ENCODE data around the gene COMMD2. TPM values are rescaled to one million over a fixed set of nuclear protein-coding genes. Genes with fewer than 3 reads are reported as not detected.

Gene COMMD2
- total RNA-seq, result 10 to 100 TPM; 20.1 to 23.3 TPM

DNA sequence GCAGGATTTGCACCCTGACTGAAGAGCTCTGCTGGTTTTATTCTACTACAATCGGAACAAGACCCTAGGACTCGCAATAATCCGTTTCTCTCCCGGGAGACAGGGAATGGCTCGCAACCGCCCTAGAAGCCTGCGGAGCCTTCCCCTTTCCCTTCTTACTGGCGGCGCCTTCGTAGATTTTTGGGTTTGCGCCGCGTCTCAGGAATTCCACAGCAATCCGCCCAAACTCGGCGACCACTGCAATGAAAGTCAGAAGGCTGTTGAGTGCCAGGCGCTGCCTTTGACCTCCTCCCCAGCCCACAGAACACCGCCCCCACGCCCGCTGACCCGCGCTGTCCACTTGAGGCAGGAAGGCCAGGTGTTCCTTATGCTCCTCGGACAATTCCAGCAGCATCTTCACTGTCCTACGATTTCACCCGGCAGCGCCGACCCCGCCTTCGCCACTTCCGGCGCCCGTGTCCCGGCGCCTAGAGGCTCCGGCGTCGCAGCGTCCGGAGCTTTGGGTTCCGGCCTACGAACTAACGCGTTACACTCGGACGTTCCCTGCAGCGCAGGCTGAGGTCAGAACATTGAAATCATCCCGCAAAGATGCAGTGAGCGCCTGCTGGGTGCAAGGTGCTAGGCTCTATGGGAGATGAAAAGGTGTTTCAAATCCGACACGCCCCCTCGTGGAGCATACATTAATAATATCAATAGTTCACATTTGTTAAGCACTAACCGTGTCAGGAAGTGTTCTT lies at the start of gene COMMD2:
TSS of gene COMMD2 (minus strand) at position 439 of the 737 bp plus-strand sequence. CDS start at position 394, 45 bp downstream.
- Mint-ChIP-seq H3K9me3 (no peaks in the 10 kb centered on the region), H3K4me3 (peak within 1 kb of the TSS; percentile 96)

DNA sequence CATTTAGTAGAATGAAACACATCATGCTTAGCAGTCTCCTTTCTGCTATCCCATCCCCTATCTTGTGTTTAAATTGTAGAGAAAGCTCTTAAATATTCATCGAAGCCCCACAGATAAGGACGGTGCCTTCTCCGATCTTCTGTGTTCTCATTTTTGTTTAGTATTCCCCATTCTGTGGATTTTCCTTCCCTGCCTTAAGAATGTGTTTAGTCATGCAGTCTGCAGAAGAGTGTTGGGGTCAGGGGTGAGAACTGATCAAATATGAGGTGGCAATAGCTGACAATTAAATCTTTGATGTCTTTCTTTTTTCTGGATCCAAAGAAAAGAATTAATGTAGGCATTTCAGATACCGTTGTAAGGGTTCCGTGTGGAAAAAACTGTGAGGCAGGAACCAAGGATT lies 49.4 kb upstream of the COMMD2 start:
- H3K4me1 Mint-ChIP-seq, result no peaks in the 10 kb centered on the region
- H3K27me3 Mint-ChIP-seq, result peaks cover 8% of the 10 kb centered on the region
- H3K4me3 Mint-ChIP-seq, result no peak overlapping the region
- no peak for ATAC-seq (replicated peaks)
- no peaks in the 10 kb centered on the region for H3K9me3 Mint-ChIP-seq
- H3K27ac Mint-ChIP-seq, result no peak overlapping the region
- no peaks in the 10 kb centered on the region for H3K36me3 Mint-ChIP-seq (ENCODE audit: low read depth)

More for the DNA sequence above, at the start of gene COMMD2:
- ATAC-seq (replicated peaks), result peak; percentile 99
- Mint-ChIP-seq H3K27me3 (no peaks in the 10 kb centered on the region), H3K27ac (peak within 1 kb of the TSS; percentile 95), H3K36me3 (ENCODE audit: low read depth) (peaks cover 38% of the 10 kb centered on the region), H3K4me1 (peaks cover 11% of the 10 kb centered on the region)

DNA sequence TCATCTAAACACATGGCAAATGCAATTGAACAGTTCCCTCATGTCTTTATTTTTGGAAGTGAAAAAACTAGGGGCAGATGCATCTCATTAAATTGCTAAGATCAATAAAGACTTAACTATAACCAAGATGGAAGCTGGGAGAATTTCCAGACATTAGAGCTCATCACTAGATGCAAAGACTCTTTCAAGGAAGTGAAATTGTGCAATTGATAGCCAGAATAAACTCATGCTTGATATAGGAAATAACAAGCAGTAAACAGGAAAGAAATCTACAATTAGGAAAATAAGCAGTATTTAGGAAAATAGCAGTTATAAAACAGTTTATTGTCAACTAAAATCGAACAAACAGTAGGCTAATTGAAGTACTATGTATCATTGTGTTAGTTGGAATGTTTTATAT lies 48.9 kb upstream of the COMMD2 start:
- H3K27ac Mint-ChIP-seq, result no peak overlapping the region

DNA sequence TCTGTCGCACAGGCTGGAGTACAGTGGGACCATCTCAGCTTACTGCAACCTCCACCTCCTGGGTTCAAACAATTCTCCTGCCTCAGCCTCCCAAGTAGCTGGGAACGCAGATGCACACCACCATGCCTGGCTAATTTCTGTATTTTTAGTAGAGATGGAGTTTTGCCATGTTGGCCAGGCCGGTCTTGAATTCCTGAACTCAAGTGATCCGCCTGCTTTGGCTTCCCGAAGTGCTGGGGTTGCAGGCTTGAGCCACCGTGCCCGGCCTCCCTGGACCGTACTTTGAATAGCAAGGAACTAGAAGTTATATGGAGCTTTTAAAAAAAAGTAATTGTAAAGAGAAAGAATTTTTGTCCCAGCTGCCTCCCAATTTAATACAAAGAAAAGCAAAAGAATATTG lies 48.4 kb upstream of the COMMD2 start:
- Mint-ChIP-seq H3K36me3 (ENCODE audit: low read depth) (no peaks in the 10 kb centered on the region), H3K27ac (no peak overlapping the region), H3K9me3 (no peaks in the 10 kb centered on the region), H3K4me1 (no peaks in the 10 kb centered on the region), H3K27me3 (peaks cover 4% of the 10 kb centered on the region), H3K4me3 (no peak overlapping the region)
- no peak for ATAC-seq (replicated peaks)

More for the DNA sequence above, 48.9 kb upstream of the COMMD2 start:
- no peaks in the 10 kb centered on the region for H3K36me3 Mint-ChIP-seq (ENCODE audit: low read depth)
- H3K27me3 Mint-ChIP-seq, result peaks cover 4% of the 10 kb centered on the region
- H3K4me3 Mint-ChIP-seq, result no peak overlapping the region
- no peak for ATAC-seq (replicated peaks)
- H3K4me1 Mint-ChIP-seq, result no peaks in the 10 kb centered on the region
- no peaks in the 10 kb centered on the region for H3K9me3 Mint-ChIP-seq

- peaks cover 13% of the 10 kb centered on the region for H3K27me3 Mint-ChIP-seq
- no peak overlapping the region for H3K27ac Mint-ChIP-seq
- H3K9me3 Mint-ChIP-seq, result no peaks in the 10 kb centered on the region
- H3K4me1 Mint-ChIP-seq, result no peaks in the 10 kb centered on the region
- ATAC-seq (replicated peaks), result no peak
- H3K36me3 Mint-ChIP-seq (ENCODE audit: low read depth), result no peaks in the 10 kb centered on the region
- H3K4me3 Mint-ChIP-seq, result no peak overlapping the region
Observed at GRCh38 chr3:149796026-149796425, 43.7 kb upstream of the COMMD2 start.

GRCh38 chr3:149792452-149793270 lies 40.4 kb upstream of the COMMD2 start, which contains the start of gene ANKUB1:
TSS of gene ANKUB1 (minus strand) at chr3:149792554. CDS start at chr3:149792366, 188 bp downstream.
- Mint-ChIP-seq H3K27me3 (peaks cover 23% of the 10 kb centered on the region), H3K36me3 (ENCODE audit: low read depth) (no peaks in the 10 kb centered on the region), H3K4me3 (no peak within 1 kb of the TSS), H3K9me3 (no peaks in the 10 kb centered on the region), H3K4me1 (no peaks in the 10 kb centered on the region), H3K27ac (no peak within 1 kb of the TSS)
- no peak for ATAC-seq (replicated peaks)

DNA sequence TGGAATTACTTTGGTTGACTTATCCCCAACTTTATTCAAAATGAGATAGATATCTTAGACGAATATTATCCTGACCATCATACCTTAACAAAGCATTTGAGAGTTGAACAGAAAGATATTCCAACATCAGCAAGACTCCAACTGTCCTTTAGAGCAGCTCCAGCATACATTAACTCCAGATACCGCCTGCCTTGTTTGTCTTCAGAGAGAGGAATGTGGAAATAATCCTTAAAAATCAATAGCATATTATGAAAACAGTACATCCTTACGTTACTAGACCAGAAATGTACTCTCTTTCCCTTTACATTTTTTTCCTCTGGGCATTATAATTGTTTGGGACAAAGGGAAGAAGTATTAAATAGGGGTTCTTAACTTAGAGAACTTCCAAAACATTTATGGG lies 38.4 kb upstream of the COMMD2 start:
- Mint-ChIP-seq H3K4me1 (no peaks in the 10 kb centered on the region), H3K27me3 (peaks cover 31% of the 10 kb centered on the region), H3K36me3 (ENCODE audit: low read depth) (no peaks in the 10 kb centered on the region), H3K27ac (no peak overlapping the region), H3K4me3 (no peak overlapping the region), H3K9me3 (no peaks in the 10 kb centered on the region)
- ATAC-seq (replicated peaks), result no peak

GRCh38 chr3:149790268-149790667 lies 38.0 kb upstream of the COMMD2 start:
- H3K27me3 Mint-ChIP-seq, result peaks cover 31% of the 10 kb centered on the region
- ATAC-seq (replicated peaks), result no peak
- no peak overlapping the region for H3K27ac Mint-ChIP-seq
- no peaks in the 10 kb centered on the region for H3K4me1 Mint-ChIP-seq
- H3K36me3 Mint-ChIP-seq (ENCODE audit: low read depth), result no peaks in the 10 kb centered on the region
- H3K9me3 Mint-ChIP-seq, result no peaks in the 10 kb centered on the region
- H3K4me3 Mint-ChIP-seq, result no peak overlapping the region

DNA sequence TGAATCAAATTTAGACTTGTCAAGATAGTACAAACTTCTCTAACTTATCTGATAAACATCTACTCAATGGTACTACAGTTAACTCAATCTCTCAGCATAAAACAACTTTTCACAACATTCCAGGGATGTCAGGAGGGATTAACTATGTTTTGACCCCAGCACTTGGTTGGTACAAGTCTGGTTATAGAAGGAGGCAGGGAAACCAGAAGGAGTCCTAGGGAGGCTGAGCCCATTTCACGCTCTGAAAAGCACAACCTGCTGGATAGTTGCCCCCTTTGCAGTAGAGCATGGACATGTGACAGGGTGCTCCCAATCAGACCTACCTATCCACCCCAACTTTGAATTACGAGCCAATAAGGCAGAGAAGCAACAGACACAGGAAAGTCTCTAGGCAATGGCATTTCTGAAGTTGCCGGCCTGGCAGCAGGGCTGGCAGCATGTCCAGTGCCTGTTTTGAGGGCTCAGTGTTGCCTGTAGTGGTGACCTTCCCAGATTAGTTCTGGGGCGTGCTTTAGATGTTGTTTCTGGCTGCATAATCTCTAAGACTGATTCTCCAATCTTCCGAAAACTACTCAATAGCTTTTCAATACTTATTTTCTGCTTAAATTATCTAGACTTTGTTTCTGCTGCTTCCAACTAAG lies 31.9 kb upstream of the COMMD2 start:
- Mint-ChIP-seq H3K4me3 (no peak overlapping the region), H3K27ac (no peak overlapping the region), H3K36me3 (ENCODE audit: low read depth) (no peaks in the 10 kb centered on the region), H3K27me3 (peaks cover 19% of the 10 kb centered on the region), H3K4me1 (no peaks in the 10 kb centered on the region), H3K9me3 (no peaks in the 10 kb centered on the region)
- ATAC-seq (replicated peaks), result no peak

- H3K9me3 Mint-ChIP-seq, result no peaks in the 10 kb centered on the region
- H3K27me3 Mint-ChIP-seq, result peaks cover 19% of the 10 kb centered on the region
- no peak overlapping the region for H3K4me3 Mint-ChIP-seq
- no peaks in the 10 kb centered on the region for H3K4me1 Mint-ChIP-seq
- H3K27ac Mint-ChIP-seq, result no peak overlapping the region
- H3K36me3 Mint-ChIP-seq (ENCODE audit: low read depth), result no peaks in the 10 kb centered on the region
- no peak for ATAC-seq (replicated peaks)
Observed at GRCh38 chr3:149783576-149783975, 31.3 kb upstream of the COMMD2 start.

DNA sequence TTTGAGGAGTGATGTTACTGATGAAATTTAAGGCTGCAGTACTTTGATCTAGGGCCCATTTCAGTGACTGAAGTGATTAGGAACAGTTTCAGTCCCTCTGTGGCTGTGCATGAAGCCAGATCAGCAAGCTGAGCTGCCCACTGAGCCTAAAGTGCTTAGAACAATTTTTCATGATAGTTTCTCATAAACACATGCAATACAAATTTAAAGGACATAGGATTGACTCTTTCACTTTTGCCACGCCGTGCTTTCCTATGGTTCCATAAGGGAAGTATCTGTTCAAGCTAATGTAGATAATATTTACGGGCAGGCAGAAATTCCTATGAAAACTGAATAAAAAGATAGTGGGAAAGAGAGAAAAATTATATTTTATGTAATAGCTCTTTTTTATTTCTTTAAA lies 29.5 kb upstream of the COMMD2 start:
- Mint-ChIP-seq H3K4me3 (no peak overlapping the region), H3K27me3 (peaks cover 10% of the 10 kb centered on the region), H3K4me1 (no peaks in the 10 kb centered on the region), H3K36me3 (ENCODE audit: low read depth) (no peaks in the 10 kb centered on the region), H3K9me3 (no peaks in the 10 kb centered on the region), H3K27ac (no peak overlapping the region)
- ATAC-seq (replicated peaks), result no peak

DNA sequence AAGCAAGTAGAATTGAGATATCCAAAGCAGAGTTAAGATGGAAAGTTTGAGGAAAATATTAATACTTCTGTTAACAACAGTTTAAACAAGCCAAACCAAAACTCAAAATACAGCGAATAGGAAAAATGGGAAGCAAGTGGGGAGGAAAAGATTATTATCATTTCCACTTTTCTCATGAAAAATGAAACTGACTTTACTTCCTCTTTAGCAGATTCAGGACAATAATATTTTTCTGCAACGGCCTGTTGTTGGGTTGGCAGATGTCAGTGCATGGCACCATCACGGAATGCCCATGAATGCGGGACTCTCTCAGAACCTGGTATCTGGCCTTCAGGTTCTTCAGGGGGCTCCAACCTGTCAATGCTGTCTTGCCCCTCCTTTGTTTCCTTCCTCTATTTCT lies 28.9 kb upstream of the COMMD2 start:
- H3K27ac Mint-ChIP-seq, result no peak overlapping the region
- no peaks in the 10 kb centered on the region for H3K4me1 Mint-ChIP-seq
- H3K27me3 Mint-ChIP-seq, result peaks cover 7% of the 10 kb centered on the region
- H3K36me3 Mint-ChIP-seq (ENCODE audit: low read depth), result no peaks in the 10 kb centered on the region
- no peaks in the 10 kb centered on the region for H3K9me3 Mint-ChIP-seq
- no peak for ATAC-seq (replicated peaks)
- H3K4me3 Mint-ChIP-seq, result no peak overlapping the region

GRCh38 chr3:149777414-149778214 lies 25.3 kb upstream of the COMMD2 start:
- Mint-ChIP-seq H3K4me1 (no peaks in the 10 kb centered on the region), H3K27ac (no peak overlapping the region), H3K27me3 (peaks cover 7% of the 10 kb centered on the region), H3K4me3 (no peak overlapping the region), H3K36me3 (ENCODE audit: low read depth) (no peaks in the 10 kb centered on the region), H3K9me3 (no peaks in the 10 kb centered on the region)
- no peak for ATAC-seq (replicated peaks)

GRCh38 chr3:149776170-149776569 lies 23.9 kb upstream of the COMMD2 start:
- peaks cover 10% of the 10 kb centered on the region for H3K27me3 Mint-ChIP-seq
- ATAC-seq (replicated peaks), result no peak
- H3K27ac Mint-ChIP-seq, result no peak overlapping the region
- no peaks in the 10 kb centered on the region for H3K9me3 Mint-ChIP-seq
- no peak overlapping the region for H3K4me3 Mint-ChIP-seq
- no peaks in the 10 kb centered on the region for H3K36me3 Mint-ChIP-seq (ENCODE audit: low read depth)
- no peaks in the 10 kb centered on the region for H3K4me1 Mint-ChIP-seq
